ENCODE data around the gene MAP3K10. TPM values are rescaled to one million over a fixed set of nuclear protein-coding genes. Genes with fewer than 3 reads are reported as not detected.
A peak's percentile ranks its signal among the peaks of the same experiment; 100 is the strongest.
"Not testable (repeated sequence)": the region's sequence is repeated elsewhere in the genome, so short reads cannot be mapped to it uniquely, and the experiment has no call there.

MAP3K10 gene
- total RNA-seq, result 4.5 TPM

DNA sequence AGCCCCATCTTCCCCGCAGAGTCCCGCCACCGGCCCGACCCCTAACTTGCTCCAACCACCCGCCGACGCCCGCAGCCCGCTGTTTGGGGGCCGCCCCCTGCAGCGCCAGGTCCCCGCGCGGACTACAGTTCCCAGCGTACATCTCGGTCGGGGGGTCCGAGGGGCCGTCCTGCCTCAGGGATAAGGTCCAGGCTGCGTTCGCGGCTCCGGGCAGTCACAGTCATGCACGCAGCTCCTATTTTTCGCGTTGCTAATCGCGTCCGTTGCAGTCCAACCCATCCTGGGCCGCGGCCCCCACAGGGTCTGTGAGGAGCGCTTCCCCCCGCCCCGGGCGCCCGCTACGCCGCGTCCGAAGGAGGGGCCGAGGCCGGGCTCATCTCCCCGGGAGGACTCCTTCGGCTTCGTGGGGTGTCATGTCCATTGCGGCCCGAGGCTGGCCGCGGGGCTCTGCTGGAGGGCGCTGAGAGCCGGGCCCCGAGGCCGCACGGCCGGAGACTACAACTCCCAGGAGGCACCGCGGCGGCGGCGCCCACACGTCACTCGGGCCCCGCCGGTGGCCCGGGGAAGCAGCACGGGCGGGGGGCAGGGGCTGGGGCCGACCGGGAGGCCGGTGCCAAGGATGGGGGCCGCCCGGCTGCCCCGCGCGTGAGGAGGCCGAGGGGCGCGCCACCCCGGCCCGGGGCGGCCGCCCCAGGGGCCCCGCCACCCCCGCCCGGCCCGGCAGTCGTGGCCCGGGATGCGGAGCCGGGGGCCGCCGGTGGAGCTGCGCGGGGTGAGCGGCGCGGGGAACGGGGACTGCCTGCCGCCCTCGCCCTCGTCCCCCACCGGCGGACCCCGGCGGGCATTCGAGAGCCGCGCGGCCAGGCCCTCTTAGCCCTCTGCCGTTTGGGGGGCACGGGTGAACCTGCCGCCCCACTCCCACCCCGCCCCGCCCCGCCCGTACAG, at the start of gene MAP3K10:
Gene MAP3K10, plus strand, starts transcription at position 536 of the 945 bp plus-strand sequence. CDS start 606 bp downstream, outside the sequence.
- DNase-seq, result peak; percentile 59

DNA sequence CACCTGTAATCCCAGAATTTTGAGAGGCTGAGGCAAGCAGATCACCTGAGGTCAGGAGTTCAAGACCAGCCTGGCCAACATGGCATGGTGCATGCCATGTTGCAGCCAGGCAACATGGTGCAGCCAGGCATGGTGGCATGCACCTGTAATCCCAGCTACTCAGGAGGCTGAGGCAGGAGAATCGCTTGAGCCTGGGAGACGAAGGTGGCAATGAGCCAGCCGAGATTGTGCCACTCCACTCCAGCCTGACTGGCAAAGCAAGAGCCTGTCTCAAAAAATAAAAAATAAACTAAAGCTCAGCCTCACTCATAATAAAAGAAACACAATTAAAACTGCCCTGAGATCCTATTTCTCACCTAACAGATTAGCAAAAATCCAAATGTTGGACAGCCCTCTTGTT, 49.7 kb upstream of the MAP3K10 start:
- no peak for DNase-seq

DNA sequence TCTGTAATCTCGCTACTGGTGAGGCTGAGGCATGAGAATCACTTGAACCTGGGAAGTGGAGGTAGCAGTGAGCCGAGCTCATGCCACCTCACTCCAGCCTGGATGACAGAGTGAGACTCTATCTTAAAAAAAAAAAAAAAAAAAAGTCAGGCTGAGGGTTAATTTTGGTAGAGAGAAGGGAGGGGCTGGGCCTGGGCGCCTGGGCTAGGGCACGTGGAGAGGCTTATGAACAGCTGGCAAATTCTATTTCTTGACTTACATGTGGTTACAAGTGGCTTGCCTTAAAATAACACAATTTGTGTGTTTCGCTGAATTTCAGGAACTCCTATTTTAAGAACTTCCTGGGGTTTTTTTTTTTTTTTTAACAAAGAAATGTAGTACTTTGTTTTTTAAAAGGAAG, 47.6 kb upstream of the MAP3K10 start:
- peak; percentile 54 for DNase-seq

DNA sequence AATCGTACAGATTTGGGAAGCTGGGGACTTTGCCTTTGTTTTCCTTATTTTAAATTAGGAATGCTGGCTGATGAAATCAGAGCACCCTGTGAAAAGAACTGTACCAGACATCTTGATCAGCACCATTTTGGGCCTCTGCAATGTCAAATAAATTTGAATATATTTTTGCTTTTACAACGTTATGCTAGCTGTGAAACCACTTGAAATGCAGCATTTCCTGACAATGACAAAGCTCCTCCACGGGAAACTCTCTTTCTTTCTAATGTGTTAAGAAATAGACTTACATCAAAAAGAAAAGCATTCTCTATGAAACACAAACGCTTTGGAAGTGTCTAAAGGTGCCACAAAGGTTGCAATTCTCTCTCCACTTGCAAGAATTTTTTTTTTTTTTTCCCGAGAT, 47.1 kb upstream of the MAP3K10 start:
- DNase-seq, result no peak

DNA sequence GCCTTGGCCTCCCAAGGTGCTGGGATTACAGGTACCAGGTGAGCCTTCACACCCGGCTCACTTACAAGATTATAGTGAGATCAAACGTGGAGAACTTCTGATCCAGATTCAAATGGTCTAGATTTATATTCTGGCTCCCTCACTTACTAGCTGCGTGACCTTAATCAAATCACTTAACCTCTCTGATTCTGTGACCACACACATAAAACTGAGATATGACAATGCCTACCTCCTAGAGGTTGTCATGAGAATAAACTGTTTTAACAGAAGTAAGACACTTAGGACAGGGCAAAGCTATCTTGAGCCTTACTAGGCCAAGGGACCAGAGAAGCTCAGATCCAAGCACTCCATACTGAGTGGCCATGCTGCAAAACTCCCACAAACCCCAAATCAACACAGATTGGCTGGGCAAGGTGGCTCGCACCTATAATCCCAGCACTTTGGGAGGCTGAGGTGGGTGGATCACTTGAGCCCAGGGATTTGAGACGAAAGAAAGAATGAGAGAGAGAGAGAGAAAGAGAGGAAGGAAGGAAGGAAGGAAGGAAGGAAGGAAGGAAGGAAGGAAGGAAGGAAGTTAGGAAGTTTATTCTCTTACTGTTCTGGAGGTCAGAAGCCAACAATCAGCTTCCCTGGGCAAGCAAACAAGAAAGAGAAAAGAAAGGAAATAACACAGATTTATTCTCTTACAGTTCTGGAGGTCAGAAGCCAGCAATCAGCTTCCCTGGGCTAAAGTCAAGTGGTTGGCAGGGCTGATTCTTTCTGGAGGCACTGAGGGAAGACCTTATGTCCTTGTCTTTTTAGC, 46.1 kb upstream of the MAP3K10 start:
- no peak for DNase-seq

DNA sequence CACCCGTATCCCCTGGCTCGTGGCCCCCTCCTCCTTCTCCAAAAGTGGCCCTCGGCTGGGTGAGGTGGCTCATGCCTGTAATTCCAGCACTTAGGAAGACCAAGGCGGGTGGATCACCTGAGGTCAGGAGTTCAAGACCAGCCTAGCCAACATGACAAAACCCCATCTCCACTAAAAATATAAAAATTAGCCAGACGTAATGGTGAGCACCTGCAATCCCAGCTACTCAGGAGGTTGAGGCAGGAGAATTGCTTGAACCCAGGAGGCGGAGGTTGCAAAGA, 45.5 kb upstream of the MAP3K10 start:
- DNase-seq, result not testable (repeated sequence)

DNA sequence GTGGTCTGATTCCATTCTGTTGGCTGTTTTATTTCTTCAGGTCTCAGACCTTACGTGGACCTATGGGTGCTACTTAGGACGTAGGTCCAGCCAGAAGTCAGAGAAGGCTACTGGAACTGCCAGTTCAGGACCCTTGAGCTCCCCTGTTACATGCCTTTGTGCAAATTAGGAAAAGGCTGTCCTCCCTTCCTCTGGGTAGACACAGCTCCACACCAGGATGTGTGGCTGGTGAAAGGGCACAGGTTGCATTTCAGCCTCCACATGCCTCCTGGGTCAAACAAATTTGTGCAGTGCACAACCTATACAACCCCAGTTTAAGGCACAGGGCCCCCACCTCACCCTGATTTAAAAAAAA, 43.9 kb upstream of the MAP3K10 start:
- DNase-seq, result no peak

DNA sequence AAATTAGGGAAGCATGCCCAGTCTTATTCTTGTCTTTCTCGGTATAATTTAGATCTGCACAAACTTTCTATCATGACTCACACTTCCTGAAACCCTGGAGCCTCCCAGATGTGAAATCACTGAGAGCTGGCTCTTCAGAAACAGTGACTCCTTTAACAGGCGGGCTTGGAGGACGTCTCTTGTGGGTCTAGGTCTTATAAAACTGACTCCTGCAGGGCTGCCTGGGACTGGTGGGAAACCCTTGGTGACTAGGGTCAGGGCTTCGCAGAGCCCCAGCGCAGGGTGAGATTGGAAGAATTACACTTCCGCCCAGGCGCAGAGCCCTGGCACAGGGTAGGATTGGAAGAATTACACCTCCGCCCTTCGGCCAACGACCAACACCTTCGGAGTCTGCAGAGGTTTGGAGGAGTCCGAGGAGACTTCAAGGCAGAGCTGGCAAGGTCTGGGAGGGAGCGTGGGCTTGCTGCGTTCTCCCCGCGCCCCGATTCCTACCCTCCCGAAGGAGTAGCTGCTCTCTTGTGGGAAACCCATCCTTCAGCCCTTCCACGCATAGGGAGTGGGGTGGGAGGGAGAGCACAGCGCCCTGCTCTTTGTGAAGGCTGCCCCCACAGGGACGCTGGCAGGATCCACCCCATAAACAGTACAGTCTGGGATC, 43.4 kb upstream of the MAP3K10 start:
- DNase-seq, result peak; percentile 73

DNA sequence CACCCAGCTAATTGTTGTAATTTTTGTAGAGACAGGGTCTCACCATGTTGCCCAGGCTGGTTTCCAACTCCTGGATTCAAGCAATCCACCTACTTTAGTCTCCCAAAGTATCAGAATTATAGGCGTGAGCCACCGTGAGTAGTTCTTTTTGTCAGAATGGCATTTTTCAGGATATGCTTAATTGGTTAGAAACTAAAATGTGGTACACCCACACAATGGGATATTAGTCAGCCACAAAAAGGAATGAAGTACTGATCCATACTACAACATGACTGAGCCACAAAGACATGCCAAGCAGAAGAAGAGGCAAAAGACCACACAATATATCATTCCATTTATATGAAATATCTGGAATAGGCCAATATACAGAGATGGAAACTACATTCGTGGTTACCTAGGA, 41.7 kb upstream of the MAP3K10 start:
- no peak for DNase-seq

DNA sequence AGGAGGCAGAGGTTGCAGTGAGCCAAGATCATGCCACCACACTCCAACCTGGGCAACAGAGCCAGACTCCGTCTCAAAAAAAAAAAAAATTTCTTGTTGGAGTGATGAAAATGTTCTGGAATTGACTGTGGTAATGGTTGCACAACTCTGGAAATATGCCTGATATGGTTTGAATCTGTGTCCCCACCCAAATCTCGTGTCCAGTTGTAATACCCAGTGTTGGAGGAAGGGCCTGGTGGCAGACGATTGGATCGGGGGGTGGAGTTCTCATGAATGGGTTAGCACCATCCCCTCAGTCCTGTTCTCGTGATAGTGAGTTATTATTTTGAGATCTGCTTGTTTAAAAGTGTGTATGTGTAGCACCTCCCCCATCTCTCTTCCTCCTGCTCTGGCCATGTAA, 41.1 kb upstream of the MAP3K10 start:
- no peak for DNase-seq

DNA sequence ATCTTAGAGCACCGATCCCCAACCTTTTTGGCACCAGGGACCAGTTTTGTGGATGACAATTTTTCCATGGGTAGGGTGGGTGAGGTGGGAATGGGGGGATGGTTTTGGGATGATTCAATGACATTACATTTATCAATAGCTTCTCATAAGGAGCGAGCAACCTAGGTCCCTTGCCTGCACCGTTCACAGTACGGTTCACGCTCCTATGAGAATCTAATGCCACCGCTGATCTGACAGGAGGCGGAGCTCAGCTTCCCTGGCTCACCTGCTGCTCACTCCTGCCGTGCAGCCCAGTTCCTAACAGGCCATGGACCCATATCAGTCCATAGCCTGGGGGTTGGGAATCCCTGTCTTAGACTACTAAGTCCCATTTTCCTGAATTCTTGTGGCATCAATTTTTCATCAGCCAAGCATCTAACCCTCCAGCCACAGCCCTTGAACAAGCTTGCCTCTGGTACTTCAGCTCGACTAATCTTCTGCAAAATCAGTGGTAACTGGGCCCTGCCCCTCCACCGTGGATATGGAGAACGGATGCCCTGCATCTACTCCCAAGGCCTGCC, 37.0 kb upstream of the MAP3K10 start:
- no peak for DNase-seq

DNA sequence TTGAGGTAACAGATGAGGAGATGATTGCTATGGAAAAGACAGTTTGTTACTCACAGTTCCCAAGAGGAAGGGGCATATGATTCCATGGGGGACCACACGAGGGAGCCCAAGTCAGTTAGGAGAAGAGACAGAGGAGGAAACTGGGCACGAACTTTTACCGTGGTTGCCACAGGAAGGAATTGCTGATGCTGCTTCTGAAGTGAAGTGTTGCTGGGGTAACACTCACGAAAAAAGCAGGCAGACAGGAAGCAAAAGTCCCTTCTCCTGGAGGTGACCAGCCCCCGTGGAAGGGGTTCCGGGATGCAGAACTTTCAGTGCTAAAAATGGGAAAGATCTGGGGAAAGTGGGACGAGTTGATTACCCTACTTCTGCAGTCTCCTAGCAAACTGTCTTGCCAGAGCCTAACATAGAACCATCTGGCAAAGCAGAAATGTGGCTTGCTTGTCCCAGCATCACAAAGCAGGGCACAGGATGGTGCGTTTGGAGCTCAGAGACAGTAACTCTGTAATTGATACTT, 35.4 kb upstream of the MAP3K10 start:
- DNase-seq, result no peak

DNA sequence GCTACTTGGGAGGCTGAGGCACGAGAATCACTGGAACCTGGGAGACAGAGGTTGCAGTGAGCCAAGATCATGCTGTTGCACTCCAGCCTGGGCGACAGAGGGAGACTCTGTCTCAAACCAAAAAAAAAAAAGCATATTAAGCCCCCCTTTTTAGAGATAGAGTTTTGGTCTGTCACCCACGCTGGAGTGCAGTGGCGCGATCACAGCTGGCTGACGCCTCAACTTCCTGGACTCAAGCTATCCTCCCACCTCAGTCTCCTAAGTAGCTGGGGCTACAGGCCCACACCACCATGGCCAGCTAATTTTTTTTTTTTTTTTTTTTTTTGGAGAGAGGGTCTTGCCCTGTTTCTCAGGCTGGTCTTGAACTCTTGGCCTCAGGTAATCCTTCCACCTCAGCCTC, 34.2 kb upstream of the MAP3K10 start:
- no peak for DNase-seq

DNA sequence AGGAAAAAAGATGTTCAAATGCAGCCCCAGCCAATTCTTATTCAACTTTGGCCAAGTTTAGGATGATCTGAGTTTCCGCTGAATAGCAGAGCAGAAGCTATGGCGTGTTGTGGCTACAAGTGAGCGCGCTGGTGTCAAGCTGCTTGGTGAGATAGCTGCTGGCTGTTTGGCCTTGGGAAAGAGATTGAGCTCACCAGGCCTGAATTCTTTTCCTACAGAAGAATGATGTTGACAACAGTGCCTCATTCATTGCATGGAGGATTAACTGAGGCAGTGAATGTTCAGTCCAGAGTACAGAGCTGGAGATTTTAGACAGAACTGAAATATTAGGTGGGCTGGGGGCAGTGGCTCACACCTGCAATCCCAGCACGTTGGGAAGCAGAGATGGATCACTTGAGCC, 31.5 kb upstream of the MAP3K10 start:
- no peak for DNase-seq

DNA sequence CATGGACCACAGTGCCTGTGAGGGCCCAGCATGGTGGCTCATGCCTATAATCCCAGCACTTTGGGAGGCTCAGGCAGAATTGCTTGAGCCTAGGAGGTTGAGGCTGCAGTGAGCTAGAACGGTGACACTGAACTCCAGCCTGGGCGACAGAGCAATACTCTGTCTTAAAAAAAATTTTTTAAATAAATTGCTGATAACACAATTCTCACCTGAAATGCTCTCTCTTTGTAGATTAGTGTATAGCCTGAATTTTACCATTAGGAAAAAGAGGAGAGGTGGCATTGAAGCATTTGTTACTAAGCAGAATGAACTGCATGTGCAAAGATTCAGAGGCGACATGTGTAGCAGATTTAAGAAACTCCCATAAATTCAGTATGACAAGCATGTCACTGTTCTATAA, 29.1 kb upstream of the MAP3K10 start:
- DNase-seq, result no peak

DNA sequence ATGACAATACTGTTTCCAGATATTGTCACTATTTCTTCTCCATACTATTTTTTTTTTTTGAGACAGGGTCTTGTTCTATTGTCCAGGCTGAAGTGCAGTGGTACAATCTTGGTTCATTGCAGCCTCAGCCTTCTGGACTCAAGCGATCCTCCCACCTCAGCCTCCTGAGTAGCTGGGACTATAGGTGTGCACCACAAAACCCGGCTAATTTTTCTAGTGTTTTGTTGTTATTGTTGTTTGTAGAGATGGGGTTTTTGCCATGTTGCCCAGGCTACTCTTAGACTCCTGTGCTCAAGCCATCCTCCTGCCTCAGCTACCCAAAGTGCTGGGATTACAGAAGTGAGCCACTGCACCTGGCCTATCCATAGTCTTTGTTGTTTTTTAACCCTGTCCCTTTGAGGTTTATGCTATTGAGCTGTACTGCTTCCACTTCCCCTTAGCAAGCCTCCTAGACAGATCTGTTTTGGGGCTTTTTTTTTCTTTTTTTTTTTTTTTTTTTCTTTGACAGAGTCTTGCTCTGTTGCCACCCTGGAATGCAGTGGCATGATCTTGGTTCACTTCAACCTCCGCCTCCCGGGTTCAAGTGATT, 27.6 kb upstream of the MAP3K10 start:
- DNase-seq, result no peak

DNA sequence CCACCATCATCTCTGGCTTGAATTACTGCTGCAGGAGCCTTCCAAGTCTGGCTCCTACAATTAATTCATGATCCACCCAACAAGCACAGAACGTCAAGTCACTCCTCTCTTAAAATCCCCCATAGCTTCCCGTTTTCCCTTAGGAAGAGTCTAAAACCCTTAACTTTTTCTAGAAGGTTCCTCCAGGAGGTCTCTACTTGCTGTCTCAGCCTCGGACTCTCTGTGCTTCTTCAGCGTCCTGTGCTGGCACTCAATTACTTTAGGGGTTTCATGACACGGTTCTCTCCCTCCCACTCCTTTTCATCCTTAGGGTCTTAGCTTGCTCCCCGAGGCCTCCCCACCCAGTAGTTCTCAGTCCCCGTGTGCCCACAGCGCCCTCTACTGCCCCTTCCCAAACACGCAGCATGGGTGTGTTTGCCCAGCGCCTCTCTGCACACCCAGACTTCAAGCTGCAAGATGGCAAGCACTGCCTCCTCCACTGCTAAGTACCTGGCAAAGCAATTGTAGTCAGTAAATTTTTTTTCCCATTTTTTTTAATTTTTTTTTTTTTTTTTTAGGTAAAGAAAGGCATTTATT, 25.8 kb upstream of the MAP3K10 start:
- peak; percentile 44 for DNase-seq

DNA sequence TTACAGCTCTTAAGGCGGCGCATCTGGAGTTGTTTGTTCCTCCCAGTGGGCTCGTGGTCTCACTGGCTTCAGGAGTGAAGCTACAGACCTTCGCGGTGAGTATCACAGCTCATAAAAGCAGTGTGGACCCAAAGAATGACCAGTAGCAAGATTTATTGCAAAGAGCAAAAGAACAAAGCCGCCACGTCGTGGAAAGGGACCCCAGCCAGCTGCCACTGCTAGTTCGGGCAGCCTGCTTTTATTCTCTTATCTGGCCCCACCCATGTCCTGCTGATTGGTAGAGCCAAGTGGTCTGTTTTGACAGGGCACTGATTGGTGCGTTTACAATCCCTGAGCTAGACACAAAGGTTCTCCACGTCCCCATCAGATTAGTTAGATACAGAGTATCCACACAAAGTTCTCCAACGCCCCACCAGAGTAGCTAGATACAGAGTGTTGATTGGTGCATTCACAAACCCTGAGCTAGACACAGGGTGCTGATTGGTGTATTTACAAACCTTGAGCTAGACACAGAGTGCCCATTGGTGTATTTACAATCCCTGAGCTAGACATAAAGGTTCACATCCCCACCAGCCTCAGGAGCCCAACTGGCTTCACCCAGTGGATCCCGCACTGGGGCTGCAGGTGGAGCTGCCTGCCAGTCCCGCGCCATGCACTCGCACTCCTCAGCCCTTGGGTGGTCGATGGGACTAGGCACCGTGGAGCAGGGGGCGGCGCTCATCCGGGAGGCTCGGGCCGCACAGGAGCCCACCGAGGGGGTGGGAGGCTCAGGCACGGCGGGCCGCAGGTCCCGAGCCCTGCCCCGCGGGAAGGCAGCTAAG, 21.5 kb upstream of the MAP3K10 start:
- not testable (repeated sequence) for DNase-seq

DNA sequence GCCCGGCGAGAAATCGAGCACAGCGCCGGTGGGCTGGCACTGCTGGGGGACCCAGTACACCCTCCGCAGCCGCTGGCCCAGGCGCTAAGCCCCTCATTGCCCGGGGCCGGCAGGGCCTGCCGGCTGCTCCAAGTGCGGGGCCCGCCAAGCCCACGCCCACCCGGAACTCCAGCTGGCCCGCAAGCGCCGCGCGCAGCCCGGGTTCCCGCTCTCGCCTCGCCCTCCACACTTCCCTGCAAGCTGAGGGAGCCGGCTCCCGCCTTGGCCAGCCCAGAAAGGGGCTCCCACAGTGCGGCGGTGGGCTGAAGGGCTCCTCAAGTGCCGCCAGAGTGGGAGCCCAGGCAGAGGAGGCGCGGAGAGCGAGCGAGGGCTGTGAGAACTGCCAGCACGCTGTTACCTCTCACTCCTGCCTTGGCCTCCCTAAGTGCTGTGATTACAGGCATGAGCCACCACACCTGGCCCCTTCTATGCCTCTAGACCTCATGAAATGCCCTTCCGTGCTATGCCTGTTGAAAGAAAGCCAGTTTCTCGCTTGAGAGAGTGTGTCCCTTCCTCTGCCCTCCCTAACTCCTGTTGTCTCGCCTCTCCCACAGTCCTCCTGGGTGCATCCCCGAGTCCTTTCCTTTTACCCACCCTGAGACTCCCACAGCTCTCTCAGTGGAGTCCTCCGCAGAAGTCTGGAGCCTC, 20.8 kb upstream of the MAP3K10 start:
- DNase-seq, result not testable (repeated sequence)

DNA sequence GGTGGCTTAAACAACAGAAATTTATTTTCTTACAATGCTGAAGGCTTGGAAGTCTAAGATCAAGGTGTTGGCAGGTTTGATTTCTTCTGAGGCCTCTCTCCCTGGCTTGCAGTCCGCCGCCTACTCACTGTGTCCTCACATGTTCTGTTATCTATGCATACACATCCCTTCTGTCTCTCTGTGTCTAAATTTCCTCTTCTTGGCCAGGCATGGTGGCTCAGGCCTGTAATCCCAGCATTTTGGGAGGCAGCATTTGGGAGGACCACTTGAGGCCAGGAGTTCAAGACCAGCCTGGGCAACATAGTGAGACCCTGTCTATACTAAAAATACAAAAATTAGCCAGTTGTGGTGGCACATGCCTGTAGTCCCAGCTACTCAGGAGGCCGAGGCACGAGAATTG, 19.9 kb upstream of the MAP3K10 start:
- DNase-seq, result not testable (repeated sequence)

Measured in skin of body (tissue), 2 donors.